IMR-90 (cell line): ENCODE results near the gene GALNT17. TPM values are rescaled to one million over a fixed set of nuclear protein-coding genes. Genes with fewer than 3 reads are reported as not detected.

Experiments used
- ATAC-seq: fragments of 200-7000 bp; cut with Tn5 transposase; 2 replicates; pipeline ENCODE4 v1.9.1; 2020; ENCODE audit warnings: low read depth, mild to moderate bottlenecking, moderate library complexity
- BruUV-seq: library from RNA; stranded (reverse); fragments of 400-500 nt; replicated peaks from 2 replicates; lab custom pipeline; 2021; lab: Mats Ljungman, UMichigan
- CTCF ChIA-PET: fragments of 300-600 bp; formaldehyde crosslinking; extraction: SDS; loops from one replicate; lab custom pipeline; 2021; ENCODE audit warnings: antibody characterized with exemption; lab: Yijun Ruan, JAX
- POLR2A ChIA-PET: fragments of 300-600 bp; sonication (Branson Sonifier 250); formaldehyde crosslinking; loops from one replicate; lab custom pipeline; 2022; ENCODE audit warnings: antibody characterized with exemption; ENCODE audit not compliant: unreplicated experiment; lab: Charles Lee
- DNase-seq: peaks from one replicate; pipeline ENCODE4 v3.0.0; 2013
- H2AFZ ChIP-seq: replicated peaks from 2 replicates; pipeline ENCODE3; 2013; ENCODE audit warnings: low read length, mild to moderate bottlenecking; ENCODE audit not compliant: poor library complexity
- H2AK5ac ChIP-seq: 2 replicates; pipeline ENCODE4 v1.6.1; 2013; ENCODE audit warnings: low read depth, low read length, inconsistent platforms
- H2AK9ac ChIP-seq: replicated peaks from 2 replicates; pipeline ENCODE3; 2013; ENCODE audit warnings: mild to moderate bottlenecking, low read depth, low read length, moderate library complexity; ENCODE audit not compliant: poor library complexity
- H2BK120ac ChIP-seq: 2 replicates; pipeline ENCODE4 v1.6.1; 2013; ENCODE audit warnings: low read depth, low read length, inconsistent platforms
- H2BK15ac ChIP-seq: 3 replicates; pipeline ENCODE4 v1.6.1; 2013; ENCODE audit warnings: low read depth, low read length, inconsistent platforms
- H2BK20ac ChIP-seq: 2 replicates; pipeline ENCODE4 v1.6.1; 2013; ENCODE audit warnings: low read depth, mild to moderate bottlenecking, inconsistent platforms, low read length, moderate library complexity
- H2BK5ac ChIP-seq: 2 replicates; pipeline ENCODE4 v1.6.1; 2013; ENCODE audit warnings: mild to moderate bottlenecking, low read depth, low read length, inconsistent platforms; ENCODE audit not compliant: poor library complexity, severe bottlenecking
- H3K14ac ChIP-seq: replicated peaks from 2 replicates; pipeline ENCODE4 v1.6.1; 2013; ENCODE audit warnings: low read depth, low read length, inconsistent platforms
- H3K18ac ChIP-seq: 2 replicates; pipeline ENCODE4 v1.6.1; 2013; ENCODE audit warnings: low read depth, low read length, control low read depth
- H3K23ac ChIP-seq: 2 replicates; pipeline ENCODE4 v1.6.1; 2013; ENCODE audit warnings: low read depth, low read length, inconsistent platforms
- H3K27ac ChIP-seq: 2 replicates; pipeline ENCODE4 v1.5.1; 2013; ENCODE audit warnings: mild to moderate bottlenecking, control low read depth, low read length; ENCODE audit not compliant: insufficient read depth
- H3K27me3 ChIP-seq: 2 replicates; pipeline ENCODE4 v1.6.1; 2013; ENCODE audit warnings: low read length; ENCODE audit not compliant: control insufficient read depth, insufficient read depth
- H3K36me3 ChIP-seq: 2 replicates; pipeline ENCODE4 v1.6.1; 2013; ENCODE audit warnings: low read length, mixed read lengths; ENCODE audit not compliant: control insufficient read depth, insufficient read depth
- H3K4ac ChIP-seq: 2 replicates; pipeline ENCODE4 v1.6.1; 2013; ENCODE audit warnings: low read depth, low read length, inconsistent platforms
- H3K4me1 ChIP-seq: 2 replicates; pipeline ENCODE4 v1.6.1; 2013; ENCODE audit warnings: low read length, mixed read lengths; ENCODE audit not compliant: control insufficient read depth, insufficient read depth
- H3K4me2 ChIP-seq: 2 replicates; pipeline ENCODE4 v1.6.1; 2013; ENCODE audit warnings: low read depth, mild to moderate bottlenecking, control low read depth, low read length, moderate library complexity
- H3K4me3 ChIP-seq: 2 replicates; pipeline ENCODE4 v1.5.1; 2013; ENCODE audit warnings: low read depth, mild to moderate bottlenecking, control low read depth, low read length, moderate library complexity; ENCODE audit not compliant: insufficient read depth
- H3K56ac ChIP-seq: 2 replicates; pipeline ENCODE4 v1.6.1; 2013; ENCODE audit warnings: low read length, inconsistent platforms; ENCODE audit not compliant: insufficient read depth; ENCODE audit errors: extremely low read depth
- H3K79me1 ChIP-seq, 2 experiments: 2 replicates each; pipeline ENCODE4 v1.6.1; 2013; ENCODE audit warnings: low read length in 2 of 2, inconsistent platforms in 1 of 2, low read depth in 1 of 2
- H3K9ac ChIP-seq: 2 replicates; pipeline ENCODE4 v1.6.1; 2013; ENCODE audit warnings: low read depth, low read length, control low read depth
- H3K9me1 ChIP-seq: 2 replicates; pipeline ENCODE4 v1.6.1; 2013; ENCODE audit warnings: low read length, inconsistent platforms; ENCODE audit not compliant: insufficient read depth
- H3K9me3 ChIP-seq: 2 replicates; pipeline ENCODE4 v1.6.1; 2013; ENCODE audit warnings: low read length; ENCODE audit not compliant: control insufficient read depth, insufficient read depth
- H4K20me1 ChIP-seq: 2 replicates; pipeline ENCODE4 v1.6.1; 2013; ENCODE audit warnings: low read length, inconsistent platforms; ENCODE audit not compliant: insufficient read depth
- H4K5ac ChIP-seq: 2 replicates; pipeline ENCODE4 v1.6.1; 2013; ENCODE audit warnings: mild to moderate bottlenecking, low read depth, low read length, control low read depth
- H4K8ac ChIP-seq, 2 experiments: 2 replicates each; pipeline ENCODE4 v1.6.1; 2013; ENCODE audit warnings: low read depth in 2 of 2, low read length in 2 of 2, control low read depth in 1 of 2, inconsistent platforms in 1 of 2
- H4K91ac ChIP-seq: 2 replicates; pipeline ENCODE4 v1.6.1; 2013; ENCODE audit warnings: low read depth, low read length, inconsistent platforms; ENCODE audit not compliant: insufficient read depth
- CEBPB ChIP-seq: IDR thresholded peaks from 2 replicates; pipeline ENCODE4 v1.6.1; 2012; ENCODE audit warnings: low read depth, low read length, improper control_type of control experiment
- CHD1 ChIP-seq: IDR thresholded peaks from 2 replicates; pipeline ENCODE4 v1.6.1; 2012; ENCODE audit warnings: low read depth, low read length, improper control_type of control experiment
- FOS ChIP-seq: fragments of 150-350 bp; IDR thresholded peaks from 2 replicates; pipeline ENCODE4 v1.6.1; 2016; ENCODE audit warnings: low read depth, low read length
- MAZ ChIP-seq: IDR thresholded peaks from 2 replicates; pipeline ENCODE4 v1.6.1; 2012; ENCODE audit warnings: low read depth, mild to moderate bottlenecking, low read length, improper control_type of control experiment, moderate library complexity, borderline replicate concordance
- NFE2L2 ChIP-seq: fragments of 150-350 bp; IDR thresholded peaks from 2 replicates; pipeline ENCODE4 v1.6.1; 2016; ENCODE audit warnings: low read depth, mild to moderate bottlenecking, low read length
- POLR2A ChIP-seq: IDR thresholded peaks from 2 replicates; pipeline ENCODE4 v1.6.1; 2012; ENCODE audit warnings: mild to moderate bottlenecking, low read depth, low read length
- RCOR1 ChIP-seq: IDR thresholded peaks from 2 replicates; pipeline ENCODE4 v1.6.1; 2012; ENCODE audit warnings: mild to moderate bottlenecking, low read length, improper control_type of control experiment; ENCODE audit not compliant: insufficient replicate concordance
- RFX5 ChIP-seq: IDR thresholded peaks from 2 replicates; pipeline ENCODE4 v1.8.0; 2012; ENCODE audit warnings: low read depth, mild to moderate bottlenecking, low read length, moderate library complexity
- SMC3 ChIP-seq: fragments of 150-350 bp; IDR thresholded peaks from 2 replicates; pipeline ENCODE4 v1.6.1; 2016; ENCODE audit warnings: low read depth, mild to moderate bottlenecking, antibody characterized with exemption, low read length, moderate library complexity
- WGBS, 2 experiments: methylation state at CpG; one replicate each; pipeline versions ENCODE4 v1.1.5 to v1.1.7; 2013; ENCODE audit warnings: missing lambda C conversion rate in 2 of 2; ENCODE audit not compliant: insufficient read length in 1 of 2; ENCODE audit errors: extremely low coverage in 2 of 2; 5-methylcytosine and 5-hydroxymethylcytosine counted together
- dilution Hi-C: fragments of 300-500 bp; cut with HindIII; formaldehyde crosslinking; loops from one replicate; pipeline ENCODE4 v1.14.3; 2018; ENCODE audit warnings: low sequenced_read_pairs; ENCODE audit not compliant: unreplicated experiment
- in situ Hi-C: fragments of 300-500 bp; cut with MboI; formaldehyde crosslinking; loops from 3 replicates; pipeline ENCODE4 v1.14.3; 2019; ENCODE audit warnings: low sequenced_read_pairs, inconsistent platforms, mixed read lengths
- intact Hi-C: fragments of 100-400 bp; cut with micrococcal nuclease; formaldehyde crosslinking; loops from 2 replicates; pipeline ENCODE4 v1.10.0; 2022
- polyA plus RNA-seq, 3 experiments: library from polyadenylated mRNA; depleted of rRNA; stranded (reverse); fragments of >200 nt; gene quantifications; 2 replicates each; pipeline ENCODE4 v1.2.3, GENCODE V29; 2012; ENCODE audit warnings: low replicate concordance in 1 of 3
- total RNA-seq: library from RNA; depleted of rRNA; stranded (reverse); fragments of >200 nt; gene quantifications from 2 replicates; pipeline ENCODE4 v1.2.3, GENCODE V29; 2012
- TF ChIP-seq, protein P1 (sequence below): fragments of 150-350 bp; IDR thresholded peaks from 2 replicates; pipeline ENCODE4 v1.6.1; 2017; ENCODE audit warnings: mild to moderate bottlenecking, antibody characterized with exemption, low read length, low read depth
- TF ChIP-seq, protein P2 (sequence below): conservative IDR thresholded peaks from 2 replicates; pipeline ENCODE4 v1.5.1; 2012; ENCODE audit warnings: mild to moderate bottlenecking, low read depth, low read length, improper control_type of control experiment

Gene GALNT17
- total and polyA plus RNA-seq, 2 of the 4 experiments (the other 2 are of a cell fraction): not detected

DNA sequence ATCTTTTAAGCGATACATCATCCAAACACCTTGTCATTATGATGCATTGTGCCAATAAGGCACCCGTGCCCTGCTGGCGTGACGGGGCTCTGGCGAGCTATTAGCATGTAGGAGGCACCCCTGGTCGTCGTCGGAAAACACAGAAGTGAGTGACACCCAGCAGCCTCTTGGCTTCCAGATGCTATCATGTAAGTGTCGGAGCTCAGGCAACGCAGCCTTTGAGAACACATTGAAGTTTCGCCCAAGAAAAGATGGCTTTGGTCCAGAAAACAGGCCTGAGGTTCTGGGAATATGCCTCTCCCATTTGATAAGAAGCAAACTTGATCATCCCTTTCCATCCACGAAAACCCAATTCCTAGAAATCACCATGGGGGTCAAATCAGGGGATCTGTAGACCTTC, 555.3 kb downstream of the GALNT17 start:
- Histone ChIP-seq H3K4me3 (no peak overlapping the region), H3K9me3 (peaks cover 22% of the 10 kb centered on the region), H4K91ac (no peak overlapping the region), H3K27me3 (no peaks in the 10 kb centered on the region), H2BK15ac (no peak overlapping the region), H3K56ac (no peak overlapping the region), H3K79me1 (no peaks in the 10 kb centered on the region), H3K36me3 (no peaks in the 10 kb centered on the region), H3K27ac (no peak overlapping the region), H4K5ac (no peak overlapping the region), H2BK5ac (no peak overlapping the region), H3K14ac (no peak overlapping the region), H3K4me1 (no peaks in the 10 kb centered on the region), H2AK9ac (no peak overlapping the region), H3K4me2 (no peak overlapping the region), H4K8ac (no peak overlapping the region), H3K23ac (no peak overlapping the region), H3K9ac (no peak overlapping the region), H4K20me1 (no peaks in the 10 kb centered on the region), H2AFZ (no peak overlapping the region), H2BK20ac (no peak overlapping the region), H2AK5ac (no peak overlapping the region), H3K4ac (no peak overlapping the region), H2BK120ac (no peak overlapping the region), H3K18ac (no peak overlapping the region), H3K9me1 (no peaks in the 10 kb centered on the region)
- in situ Hi-C loops (no loop called here), intact Hi-C loops (no loop called here), dilution Hi-C loops (no loop called here)
- DNase-seq: no peak
- ChIA-PET CTCF (no interaction called here), POLR2A (no interaction called here)
- WGBS, 2 experiments: 8% methylated on average over 5 of the region's 12 CpGs; no CpG with 5 or more reads in 1 of the 2 experiments
- no peak for TF ChIP-seq CEBPB
- no peak for TF ChIP-seq RFX5
- no peak for TF ChIP-seq RCOR1
- no peak for TF ChIP-seq CHD1
- no peak for TF ChIP-seq FOS
- no peak for TF ChIP-seq MAZ
- TF ChIP-seq, protein P1, sequence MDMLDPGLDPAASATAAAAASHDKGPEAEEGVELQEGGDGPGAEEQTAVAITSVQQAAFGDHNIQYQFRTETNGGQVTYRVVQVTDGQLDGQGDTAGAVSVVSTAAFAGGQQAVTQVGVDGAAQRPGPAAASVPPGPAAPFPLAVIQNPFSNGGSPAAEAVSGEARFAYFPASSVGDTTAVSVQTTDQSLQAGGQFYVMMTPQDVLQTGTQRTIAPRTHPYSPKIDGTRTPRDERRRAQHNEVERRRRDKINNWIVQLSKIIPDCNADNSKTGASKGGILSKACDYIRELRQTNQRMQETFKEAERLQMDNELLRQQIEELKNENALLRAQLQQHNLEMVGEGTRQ: no peak
- TF ChIP-seq POLR2A: no peak
- TF ChIP-seq, protein P2, sequence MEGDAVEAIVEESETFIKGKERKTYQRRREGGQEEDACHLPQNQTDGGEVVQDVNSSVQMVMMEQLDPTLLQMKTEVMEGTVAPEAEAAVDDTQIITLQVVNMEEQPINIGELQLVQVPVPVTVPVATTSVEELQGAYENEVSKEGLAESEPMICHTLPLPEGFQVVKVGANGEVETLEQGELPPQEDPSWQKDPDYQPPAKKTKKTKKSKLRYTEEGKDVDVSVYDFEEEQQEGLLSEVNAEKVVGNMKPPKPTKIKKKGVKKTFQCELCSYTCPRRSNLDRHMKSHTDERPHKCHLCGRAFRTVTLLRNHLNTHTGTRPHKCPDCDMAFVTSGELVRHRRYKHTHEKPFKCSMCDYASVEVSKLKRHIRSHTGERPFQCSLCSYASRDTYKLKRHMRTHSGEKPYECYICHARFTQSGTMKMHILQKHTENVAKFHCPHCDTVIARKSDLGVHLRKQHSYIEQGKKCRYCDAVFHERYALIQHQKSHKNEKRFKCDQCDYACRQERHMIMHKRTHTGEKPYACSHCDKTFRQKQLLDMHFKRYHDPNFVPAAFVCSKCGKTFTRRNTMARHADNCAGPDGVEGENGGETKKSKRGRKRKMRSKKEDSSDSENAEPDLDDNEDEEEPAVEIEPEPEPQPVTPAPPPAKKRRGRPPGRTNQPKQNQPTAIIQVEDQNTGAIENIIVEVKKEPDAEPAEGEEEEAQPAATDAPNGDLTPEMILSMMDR: no peak
- no peak for TF ChIP-seq SMC3
- no peak for TF ChIP-seq NFE2L2
- no TSS peak for BruUV-seq
- no peak for ATAC-seq
